ENCODE data around the gene DCLK2. TPM values are rescaled to one million over a fixed set of nuclear protein-coding genes. Genes with fewer than 3 reads are reported as not detected.

The DCLK2 gene
- total and polyA plus RNA-seq, 2 of the 13 experiments (the other 11 are each of a cell fraction or from before 2014, with no cell fraction given), result not detected

GRCh38 chr4:150256841-150257730 lies 178.8 kb downstream of the DCLK2 start (continued):
- TF ChIP-seq AFF4 (CRISPR knock-in tag; IDR thresholded peaks at IDR 0.05) (no peak), THAP8 (CRISPR knock-in tag; IDR thresholded peaks at IDR 0.05; ENCODE audit: borderline replicate concordance) (no peak), ZNF768 (CRISPR knock-in tag; IDR thresholded peaks at IDR 0.05) (no peak), GPBP1L1 (CRISPR knock-in tag; IDR thresholded peaks at IDR 0.05) (no peak), SNAPC4 (CRISPR knock-in tag; IDR thresholded peaks at IDR 0.05) (no peak), AHDC1 (CRISPR knock-in tag; IDR thresholded peaks at IDR 0.05; ENCODE audit: borderline replicate concordance) (peak; percentile 40; the same call in 1 of the 2 replicates), ZNF546 (CRISPR knock-in tag; conservative IDR thresholded peaks at IDR 0.05) (no peak), RARA (CRISPR knock-in tag; IDR thresholded peaks at IDR 0.05) (peak; percentile 8; the same call in 1 of the 2 replicates), JDP2 (CRISPR knock-in tag; IDR thresholded peaks at IDR 0.05; ENCODE audit: borderline replicate concordance) (no peak), ZNF326 (CRISPR knock-in tag; IDR thresholded peaks at IDR 0.05; ENCODE audit: borderline replicate concordance) (no peak)
